Left ventricle myocardium superior (tissue), 1 donor: Measurements from ENCODE around the gene SPP2. TPM values are rescaled to one million over a fixed set of nuclear protein-coding genes. Genes with fewer than 3 reads are reported as not detected.

Source experiments
- total RNA-seq: library from RNA; stranded (reverse); fragmentation: NEBNext Ultra II Directional; extraction: Animal tissue kit (Norgen Biotek cat#: 25700); gene quantifications from one replicate; pipeline ENCODE4 v1.2.1, GENCODE V29; 2021
- donor health status: DM: no; HTN: yes; CAD: no; lungs with severe emphysema.

The SPP2 gene
- total RNA-seq, 1 donor from 2014 or later, result not detected

Other genes with a start within 250 kb of the SPP2 start
- gene HJURP, start 196.2 kb upstream of the SPP2 start, total RNA-seq, result 0.52 TPM
- gene TRPM8, start 133.3 kb upstream of the SPP2 start, total RNA-seq, result not detected